CD4-positive, alpha-beta T cell treated with Interleukin-17A for 4 hours (primary cell): Measurements from ENCODE around the gene TRIM10.

Experiments used
- DNase-seq: peaks from one replicate; pipeline ENCODE4 v3.0.0-alpha.2; 2020; ENCODE audit warnings: mixed read lengths

TRIM10 gene

GRCh38 chr6:30160785-30161531, at the start of gene TRIM10:
Gene TRIM10 (minus strand): TSS chr6:30161211. CDS start chr6:30160858, 353 bp downstream.
- no peak for DNase-seq

- no peak for DNase-seq
Measured at GRCh38 chr6:30207619-30208295, 46.7 kb upstream of the TRIM10 start.

GRCh38 chr6:30206799-30207618, 46.0 kb upstream of the TRIM10 start:
- no peak for DNase-seq

GRCh38 chr6:30206152-30206551, 45.1 kb upstream of the TRIM10 start:
- no peak for DNase-seq

- no peak for DNase-seq
Measured at GRCh38 chr6:30204116-30204515, 43.1 kb upstream of the TRIM10 start.

GRCh38 chr6:30202366-30202765, 41.4 kb upstream of the TRIM10 start:
- no peak for DNase-seq

GRCh38 chr6:30200551-30201281, 39.7 kb upstream of the TRIM10 start:
- no peak for DNase-seq

GRCh38 chr6:30198166-30199084, 37.4 kb upstream of the TRIM10 start:
- DNase-seq, result no peak

GRCh38 chr6:30196376-30196775, 35.4 kb upstream of the TRIM10 start:
- DNase-seq, result no peak

- no peak for DNase-seq
Measured at GRCh38 chr6:30195951-30196350, 34.9 kb upstream of the TRIM10 start.

- no peak for DNase-seq
Measured at GRCh38 chr6:30194797-30195690, 34.0 kb upstream of the TRIM10 start.

- DNase-seq, result no peak
Measured at GRCh38 chr6:30192076-30192475, 31.1 kb upstream of the TRIM10 start.

- no peak for DNase-seq
Measured at GRCh38 chr6:30188541-30188940, 27.5 kb upstream of the TRIM10 start.

- no peak for DNase-seq
Measured at GRCh38 chr6:30185846-30186484, 25.0 kb upstream of the TRIM10 start.

- DNase-seq, result no peak
Measured at GRCh38 chr6:30184417-30185031, 23.5 kb upstream of the TRIM10 start.

GRCh38 chr6:30180145-30180544, 19.1 kb upstream of the TRIM10 start:
- DNase-seq, result no peak

- no peak for DNase-seq
Measured at GRCh38 chr6:30178837-30179236, 17.8 kb upstream of the TRIM10 start.

GRCh38 chr6:30175765-30176164, 14.8 kb upstream of the TRIM10 start:
- no peak for DNase-seq

GRCh38 chr6:30172681-30173080, 11.7 kb upstream of the TRIM10 start:
- no peak for DNase-seq
